ENCODE results near the gene AMIGO1.
A peak's percentile ranks its signal among the peaks of the same experiment; 100 is the strongest.
"Not testable (repeated sequence)": the region's sequence is repeated elsewhere in the genome, so short reads cannot be mapped to it uniquely, and the experiment has no call there.

The AMIGO1 gene

GRCh38 chr1:109483672-109484518 lies 25.6 kb downstream of the AMIGO1 start, which contains the start of gene ATXN7L2:
TSS of gene ATXN7L2 (plus strand) at chr1:109483905. CDS start at chr1:109483954, 49 bp downstream.
- peak; percentile 87 for DNase-seq (ENCODE audit: low spot score)

- DNase-seq (ENCODE audit: low spot score): peak; percentile 24
Observed at GRCh38 chr1:109482791-109483671, 26.5 kb downstream of the AMIGO1 start.

- DNase-seq (ENCODE audit: low spot score): no peak
Observed at GRCh38 chr1:109482242-109482641, 27.3 kb downstream of the AMIGO1 start.

- DNase-seq (ENCODE audit: low spot score): no peak
Observed at GRCh38 chr1:109481646-109482045, 27.9 kb downstream of the AMIGO1 start.

- DNase-seq (ENCODE audit: low spot score): no peak
Observed at GRCh38 chr1:109479901-109480300, 29.6 kb downstream of the AMIGO1 start.

- DNase-seq (ENCODE audit: low spot score): no peak
Observed at GRCh38 chr1:109479311-109479710, 30.2 kb downstream of the AMIGO1 start.

- peak; percentile 22 for DNase-seq (ENCODE audit: low spot score)
Observed at GRCh38 chr1:109478806-109479205, 30.7 kb downstream of the AMIGO1 start.

GRCh38 chr1:109477821-109478220 lies 31.7 kb downstream of the AMIGO1 start:
- DNase-seq (ENCODE audit: low spot score): no peak

- peak; percentile 17 for DNase-seq (ENCODE audit: low spot score)
Observed at GRCh38 chr1:109476825-109477224, 32.7 kb downstream of the AMIGO1 start.

GRCh38 chr1:109475261-109475660 lies 34.3 kb downstream of the AMIGO1 start:
- DNase-seq (ENCODE audit: low spot score): no peak

GRCh38 chr1:109474697-109475096 lies 34.8 kb downstream of the AMIGO1 start:
- DNase-seq (ENCODE audit: low spot score): no peak

GRCh38 chr1:109473284-109474057 lies 36.1 kb downstream of the AMIGO1 start:
- DNase-seq (ENCODE audit: low spot score): not testable (repeated sequence)

- DNase-seq (ENCODE audit: low spot score): no peak
Observed at GRCh38 chr1:109472779-109473178, 36.7 kb downstream of the AMIGO1 start.

- DNase-seq (ENCODE audit: low spot score): no peak
Observed at GRCh38 chr1:109470245-109470644, 39.3 kb downstream of the AMIGO1 start.

- no peak for DNase-seq (ENCODE audit: low spot score)
Observed at GRCh38 chr1:109468903-109469302, 40.6 kb downstream of the AMIGO1 start.

- DNase-seq (ENCODE audit: low spot score): no peak
Observed at GRCh38 chr1:109468061-109468460, 41.5 kb downstream of the AMIGO1 start.

GRCh38 chr1:109467301-109467777 lies 42.2 kb downstream of the AMIGO1 start:
- DNase-seq (ENCODE audit: low spot score): no peak

GRCh38 chr1:109466452-109467300 lies 42.9 kb downstream of the AMIGO1 start, which contains the start of gene SYPL2:
TSS of gene SYPL2 (plus strand) at chr1:109466546. CDS start at chr1:109466844, 298 bp downstream.
- peak; percentile 18 for DNase-seq (ENCODE audit: low spot score)

GRCh38 chr1:109466125-109466451 lies 43.4 kb downstream of the AMIGO1 start:
- no peak for DNase-seq (ENCODE audit: low spot score)

- DNase-seq (ENCODE audit: low spot score): no peak
Observed at GRCh38 chr1:109457819-109458218, 51.7 kb downstream of the AMIGO1 start.
